ENCODE measurements around the gene POC1B.

Gene POC1B

GRCh38 chr12:89539426-89540223 lies 13.8 kb upstream of the POC1B start:
- DNase-seq (ENCODE audit: low read depth, low spot score), result no peak

- no peak for DNase-seq (ENCODE audit: low read depth, low spot score)
These were observed 13.1 kb upstream of the POC1B start for GRCh38 chr12:89538897-89539296.

- DNase-seq (ENCODE audit: low read depth, low spot score), result no peak
These were observed 11.5 kb upstream of the POC1B start for GRCh38 chr12:89537389-89537788.

GRCh38 chr12:89529738-89530137 lies 3.9 kb upstream of the POC1B start:
- no peak for DNase-seq (ENCODE audit: low read depth, low spot score)

GRCh38 chr12:89528434-89528833 lies 2.6 kb upstream of the POC1B start:
- DNase-seq (ENCODE audit: low read depth, low spot score), result no peak

GRCh38 chr12:89525305-89525823 lies 483 bp downstream of the POC1B start:
- DNase-seq (ENCODE audit: low read depth, low spot score), result no peak

- no peak for DNase-seq (ENCODE audit: low read depth, low spot score)
These were observed 1.1 kb downstream of the POC1B start, which contains the start of gene GALNT4 for GRCh38 chr12:89524541-89525304. GALNT4 (minus strand) TSS chr12:89524796; CDS start chr12:89524549, 247 bp downstream.

- no peak for DNase-seq (ENCODE audit: low read depth, low spot score)
These were observed 1.9 kb downstream of the POC1B start for GRCh38 chr12:89523843-89524540.

GRCh38 chr12:89523393-89523792 lies 2.5 kb downstream of the POC1B start:
- DNase-seq (ENCODE audit: low read depth, low spot score), result no peak

- DNase-seq (ENCODE audit: low read depth, low spot score), result no peak
These were observed 4.3 kb downstream of the POC1B start for GRCh38 chr12:89521364-89522223.

GRCh38 chr12:89517720-89518119 lies 8.1 kb downstream of the POC1B start:
- DNase-seq (ENCODE audit: low read depth, low spot score), result no peak

- DNase-seq (ENCODE audit: low read depth, low spot score), result no peak
These were observed 9.2 kb downstream of the POC1B start for GRCh38 chr12:89516633-89517032.

- DNase-seq (ENCODE audit: low read depth, low spot score), result no peak
These were observed 11.1 kb downstream of the POC1B start for GRCh38 chr12:89514751-89515150.

- no peak for DNase-seq (ENCODE audit: low read depth, low spot score)
These were observed 12.3 kb downstream of the POC1B start for GRCh38 chr12:89513544-89513943.

GRCh38 chr12:89507015-89507824 lies 18.6 kb downstream of the POC1B start:
- DNase-seq (ENCODE audit: low read depth, low spot score), result no peak

GRCh38 chr12:89506050-89506449 lies 19.8 kb downstream of the POC1B start:
- no peak for DNase-seq (ENCODE audit: low read depth, low spot score)

- no peak for DNase-seq (ENCODE audit: low read depth, low spot score)
These were observed 21.1 kb downstream of the POC1B start for GRCh38 chr12:89504560-89505346.

- no peak for DNase-seq (ENCODE audit: low read depth, low spot score)
These were observed 24.1 kb downstream of the POC1B start for GRCh38 chr12:89501793-89502192.

- no peak for DNase-seq (ENCODE audit: low read depth, low spot score)
These were observed 26.0 kb downstream of the POC1B start for GRCh38 chr12:89499857-89500256.

All from iPS DF 19.7 (cell line).